HepG2 (cell line): ENCODE measurements around the gene CYP19A1. TPM values are rescaled to one million over a fixed set of nuclear protein-coding genes. Genes with fewer than 3 reads are reported as not detected.

Experiments
- ATF2 ChIP-seq: sonication (generic); formaldehyde crosslinking; IDR thresholded peaks from 2 replicates; pipeline ENCODE4 v1.4.0; 2020; ENCODE audit warnings: missing genetic modification reagents
- BRD4 ChIP-seq: sonication (generic); formaldehyde crosslinking; IDR thresholded peaks from 2 replicates; pipeline ENCODE4 v1.4.0; 2020; ENCODE audit warnings: missing genetic modification reagents
- DNMT1 ChIP-seq: sonication (generic); formaldehyde crosslinking; IDR thresholded peaks from 2 replicates; pipeline ENCODE4 v1.5.1; 2020; ENCODE audit warnings: mild to moderate bottlenecking, missing genetic modification reagents
- ETV5 ChIP-seq: IDR thresholded peaks from 2 replicates; pipeline ENCODE4 v1.6.1; 2018; ENCODE audit warnings: missing biosample characterization, missing genetic modification reagents, inconsistent platforms, borderline replicate concordance
- FOSL2 ChIP-seq: sonication (generic); formaldehyde crosslinking; IDR thresholded peaks from 2 replicates; pipeline ENCODE4 v1.4.0; 2020; ENCODE audit warnings: missing genetic modification reagents
- FOXC1 ChIP-seq: sonication (generic); formaldehyde crosslinking; IDR thresholded peaks from 2 replicates; pipeline ENCODE4 v1.8.0; 2022; ENCODE audit warnings: mild to moderate bottlenecking, missing genetic modification reagents, borderline replicate concordance
- FOXP1 ChIP-seq, 2 experiments: fragments of 450-650 bp in 1 of 2; IDR thresholded peaks; 2 replicates each; pipeline ENCODE4 v1.6.1; 2017 to 2018; ENCODE audit warnings: antibody characterized with exemption in 1 of 2
- HMG20A ChIP-seq: IDR thresholded peaks from 2 replicates; pipeline ENCODE4 v1.6.1; 2016; ENCODE audit warnings: borderline replicate concordance
- KDM6A ChIP-seq: IDR thresholded peaks from 2 replicates; pipeline ENCODE4 v1.6.1; 2016; ENCODE audit warnings: low read depth
- MIER3 ChIP-seq: IDR thresholded peaks from 2 replicates; pipeline ENCODE4 v1.6.1; 2016; ENCODE audit warnings: missing compliant biosample characterization, borderline replicate concordance
- MIXL1 ChIP-seq: IDR thresholded peaks from 2 replicates; pipeline ENCODE4 v1.6.1; 2016
- PAXIP1 ChIP-seq: sonication (generic); formaldehyde crosslinking; conservative IDR thresholded peaks from 2 replicates; pipeline ENCODE4 v1.4.0; 2020; ENCODE audit warnings: mild to moderate bottlenecking, missing genetic modification reagents, moderate library complexity
- PHF5A ChIP-seq: IDR thresholded peaks from one replicate; pipeline ENCODE4 v1.6.1; 2018; ENCODE audit warnings: low read depth, missing genetic modification reagents; ENCODE audit not compliant: unreplicated experiment
- POGZ ChIP-seq: sonication (generic); formaldehyde crosslinking; IDR thresholded peaks from 2 replicates; pipeline ENCODE4 v1.4.0; 2020; ENCODE audit warnings: mild to moderate bottlenecking, missing genetic modification reagents
- POLR2AphosphoS2 ChIP-seq: IDR thresholded peaks from 2 replicates; pipeline ENCODE4 v1.6.1; 2011; ENCODE audit warnings: low read depth, low read length, improper control_type of control experiment
- PPARG ChIP-seq: conservative IDR thresholded peaks from 2 replicates; pipeline ENCODE4 v1.6.1; 2016; ENCODE audit warnings: missing biosample characterization, missing genetic modification reagents
- SAP130 ChIP-seq: IDR thresholded peaks from 2 replicates; pipeline ENCODE4 v1.6.1; 2016; ENCODE audit warnings: low read depth
- SMC3 ChIP-seq: IDR thresholded peaks from 2 replicates; pipeline ENCODE4 v1.6.1; 2011; ENCODE audit warnings: low read length, improper control_type of control experiment
- ZNF292 ChIP-seq: sonication (generic); formaldehyde crosslinking; IDR thresholded peaks from 2 replicates; pipeline ENCODE4 v1.8.1; 2022; ENCODE audit warnings: mild to moderate bottlenecking, low read depth, missing genetic modification reagents, borderline replicate concordance
- ZNF609 ChIP-seq: sonication (generic); formaldehyde crosslinking; IDR thresholded peaks from 2 replicates; pipeline ENCODE4 v1.4.0; 2020; ENCODE audit warnings: mild to moderate bottlenecking, missing genetic modification reagents, borderline replicate concordance
- polyA plus RNA-seq, 8 experiments: library from polyadenylated mRNA; depleted of rRNA in 3 of 8; stranded (reverse) in 7 of 8; unstranded in 1 of 8; fragments of >200 nt; fragmentation: Illumina TruSeq in 4 of 8; extraction: Trizol in 4 of 8; gene quantifications; 2 replicates each; pipeline versions ENCODE4 v1.2.1 to v1.2.3, GENCODE V29; 2011 to 2016; ENCODE audit warnings: low read depth in 4 of 8, missing spikeins in 1 of 8, mixed read lengths in 1 of 8; ENCODE audit not compliant: insufficient read depth in 1 of 8
- total RNA-seq, 5 experiments: library from RNA; depleted of rRNA; stranded (reverse); fragments of >200 nt; fragmentation: Illumina TruSeq; extraction: Trizol; gene quantifications; 2 replicates each; pipeline ENCODE4 v1.2.3, GENCODE V29; 2016; ENCODE audit warnings: low read depth in 1 of 5

The CYP19A1 gene
- total and polyA plus RNA-seq, 2 of the 13 experiments (the other 11 are each of a cell fraction or from before 2014, with no cell fraction given), result 10.9 to 23.0 TPM

GRCh38 chr15:51312166-51313073 is 26.0 kb downstream of the CYP19A1 start (continued):
- TF ChIP-seq ZNF292, result peak; percentile 43; the same call in 1 of the 2 replicates
- peak; percentile 84 for TF ChIP-seq SAP130 (CRISPR knock-in tag)
- TF ChIP-seq BRD4 (CRISPR knock-in tag), result no peak
- TF ChIP-seq FOXC1 (CRISPR knock-in tag), result 0 out of 2 replicates have a peak, but pooled peaks have one; percentile 47
- peak; percentile 8; the same call in 1 of the 2 replicates for TF ChIP-seq ETV5 (CRISPR knock-in tag)
- peak; percentile 91 for TF ChIP-seq MIXL1 (CRISPR knock-in tag)
- TF ChIP-seq FOSL2 (CRISPR knock-in tag), result peak; percentile 73
- peak; percentile 97 for TF ChIP-seq ATF2 (CRISPR knock-in tag)
- TF ChIP-seq HMG20A (CRISPR knock-in tag), result peak; percentile 65; the same call in 1 of the 2 replicates
- TF ChIP-seq KDM6A, result peak; percentile 56; the same call in 1 of the 2 replicates
- 0 out of 2 replicates have a peak, but pooled peaks have one; percentile 5 for TF ChIP-seq SMC3
- TF ChIP-seq FOXP1 (IDR thresholded peaks at IDR 0.05), result peak; percentile 53; the same call in 1 of the 2 replicates
- peak; percentile 91 for TF ChIP-seq FOXP1 (CRISPR knock-in tag; IDR thresholded peaks at IDR 0.05)
- TF ChIP-seq PAXIP1 (CRISPR knock-in tag), result peak; percentile 76
- peak; percentile 15 for TF ChIP-seq PHF5A
- peak; percentile 72; the same call in 1 of the 2 replicates for TF ChIP-seq MIER3 (CRISPR knock-in tag)
- TF ChIP-seq POLR2AphosphoS2, result no peak
- TF ChIP-seq POGZ (CRISPR knock-in tag), result 0 out of 2 replicates have a peak, but pooled peaks have one; percentile 36
- TF ChIP-seq PPARG (CRISPR knock-in tag), result peak; percentile 52
- TF ChIP-seq DNMT1 (CRISPR knock-in tag), result peak; percentile 28; the same call in 1 of the 2 replicates
- TF ChIP-seq ZNF609 (CRISPR knock-in tag), result peak; percentile 22; the same call in 1 of the 2 replicates
